HepG2 (cell line): ENCODE data around the gene HSD3B7. TPM values are rescaled to one million over a fixed set of nuclear protein-coding genes. Genes with fewer than 3 reads are reported as not detected.

Experiments
- AHR ChIP-seq: IDR thresholded peaks from 2 replicates; pipeline ENCODE4 v1.6.1; 2018; ENCODE audit warnings: missing genetic modification reagents, missing compliant biosample characterization
- ARNT2 ChIP-seq: sonication (generic); formaldehyde crosslinking; IDR thresholded peaks from 2 replicates; pipeline ENCODE4 v1.8.0; 2022; ENCODE audit warnings: mild to moderate bottlenecking, low read depth, missing genetic modification reagents, moderate library complexity
- CENPT ChIP-seq: sonication (generic); formaldehyde crosslinking; IDR thresholded peaks from 2 replicates; pipeline ENCODE4 v1.8.0; 2022; ENCODE audit warnings: low read depth, mild to moderate bottlenecking, moderate library complexity, missing genetic modification reagents
- ESRRA ChIP-seq: sonication (generic); formaldehyde crosslinking; IDR thresholded peaks from 2 replicates; pipeline ENCODE4 v1.5.1; 2020; ENCODE audit warnings: mild to moderate bottlenecking, low read depth, missing genetic modification reagents
- HDAC1 ChIP-seq: sonication (generic); formaldehyde crosslinking; IDR thresholded peaks from 2 replicates; pipeline ENCODE4 v1.5.1; 2020; ENCODE audit warnings: mild to moderate bottlenecking, missing genetic modification reagents
- HINFP ChIP-seq: sonication (generic); formaldehyde crosslinking; IDR thresholded peaks from 2 replicates; pipeline ENCODE4 v1.4.0; 2020; ENCODE audit warnings: low read depth, mild to moderate bottlenecking, missing genetic modification reagents
- HNRNPH1 ChIP-seq: fragments of 200-400 bp; formaldehyde crosslinking; optimal IDR thresholded peaks from 2 replicates; pipeline ENCODE3; 2017; ENCODE audit warnings: mild to moderate bottlenecking, low read depth, low read length
- KDM4B ChIP-seq: sonication (generic); formaldehyde crosslinking; IDR thresholded peaks from 2 replicates; pipeline ENCODE4 v1.4.0; 2020; ENCODE audit warnings: missing genetic modification reagents
- MBD4 ChIP-seq: IDR thresholded peaks from 2 replicates; pipeline ENCODE4 v1.6.1; 2012; ENCODE audit warnings: low read length, inconsistent platforms, borderline replicate concordance
- MLX ChIP-seq: IDR thresholded peaks from 2 replicates; pipeline ENCODE4 v1.6.1; 2016
- MTA1 ChIP-seq: sonication (generic); formaldehyde crosslinking; IDR thresholded peaks from 2 replicates; pipeline ENCODE4 v1.4.0; 2020; ENCODE audit warnings: missing genetic modification reagents, mild to moderate bottlenecking, borderline replicate concordance
- SOX13 ChIP-seq, 3 experiments: fragments of 450-650 bp in 1 of 3; sonication (generic) in 1 of 3; formaldehyde crosslinking in 1 of 3; IDR thresholded peaks in 2 of 3; conservative IDR thresholded peaks in 1 of 3; 2 replicates each; pipeline versions ENCODE4 v1.5.0 to v1.6.1; 2016 to 2020; ENCODE audit warnings: antibody characterized with exemption in 1 of 3, mild to moderate bottlenecking in 1 of 3, missing compliant biosample characterization in 1 of 3, missing genetic modification reagents in 1 of 3, moderate library complexity in 1 of 3
- USF2 ChIP-seq, 2 experiments: sonication (generic) in 1 of 2; formaldehyde crosslinking in 1 of 2; IDR thresholded peaks; 2 replicates each; pipeline versions ENCODE4 v1.5.1 to v1.6.1; 2011 to 2020; ENCODE audit warnings: borderline replicate concordance in 1 of 2, low read depth in 1 of 2, low read length in 1 of 2, mild to moderate bottlenecking in 1 of 2, missing genetic modification reagents in 1 of 2, moderate library complexity in 1 of 2
- ZFP36L2 ChIP-seq: sonication (generic); formaldehyde crosslinking; IDR thresholded peaks from 2 replicates; pipeline ENCODE4 v1.4.0; 2020; ENCODE audit warnings: missing genetic modification reagents
- ZNF703 ChIP-seq: sonication (generic); formaldehyde crosslinking; IDR thresholded peaks from 2 replicates; pipeline ENCODE4 v1.5.1; 2020; ENCODE audit warnings: missing genetic modification reagents, mild to moderate bottlenecking, moderate library complexity, borderline replicate concordance
- ZNF710 ChIP-seq: sonication (generic); formaldehyde crosslinking; IDR thresholded peaks from 2 replicates; pipeline ENCODE4 v1.5.0; 2020; ENCODE audit warnings: mild to moderate bottlenecking, missing genetic modification reagents, borderline replicate concordance
- polyA plus RNA-seq, 8 experiments: library from polyadenylated mRNA; depleted of rRNA in 3 of 8; stranded (reverse) in 7 of 8; unstranded in 1 of 8; fragments of >200 nt; fragmentation: Illumina TruSeq in 4 of 8; extraction: Trizol in 4 of 8; gene quantifications; 2 replicates each; pipeline versions ENCODE4 v1.2.1 to v1.2.3, GENCODE V29; 2011 to 2016; ENCODE audit warnings: low read depth in 4 of 8, missing spikeins in 1 of 8, mixed read lengths in 1 of 8; ENCODE audit not compliant: insufficient read depth in 1 of 8
- total RNA-seq, 5 experiments: library from RNA; depleted of rRNA; stranded (reverse); fragments of >200 nt; fragmentation: Illumina TruSeq; extraction: Trizol; gene quantifications; 2 replicates each; pipeline ENCODE4 v1.2.3, GENCODE V29; 2016; ENCODE audit warnings: low read depth in 1 of 5

Gene HSD3B7
- total and polyA plus RNA-seq, 2 of the 13 experiments (the other 11 are each of a cell fraction or from before 2014, with no cell fraction given): 32.9 to 69.7 TPM

- TF ChIP-seq HINFP (CRISPR knock-in tag): no peak
- no peak for TF ChIP-seq ZNF703 (CRISPR knock-in tag)
- TF ChIP-seq CENPT (CRISPR knock-in tag): no peak; the same call in 1 of the 2 replicates
- no peak for TF ChIP-seq AHR (CRISPR knock-in tag)
- no peak for TF ChIP-seq ESRRA (CRISPR knock-in tag)
- no peak for TF ChIP-seq MTA1 (CRISPR knock-in tag)
- TF ChIP-seq SOX13 (IDR thresholded peaks at IDR 0.05): no peak
- no peak for TF ChIP-seq SOX13 (CRISPR knock-in tag; conservative IDR thresholded peaks at IDR 0.05 in 1 of 2, IDR thresholded peaks at IDR 0.05 in 1 of 2)
- TF ChIP-seq USF2 (IDR thresholded peaks at IDR 0.05; ENCODE audit: low read depth, low read length): no peak
- TF ChIP-seq USF2 (CRISPR knock-in tag; IDR thresholded peaks at IDR 0.05; ENCODE audit: borderline replicate concordance): 0 out of 2 replicates have a peak, but pooled peaks have one; percentile 5
- TF ChIP-seq ZFP36L2 (CRISPR knock-in tag): no peak
- no peak for TF ChIP-seq ZNF710 (CRISPR knock-in tag)
- TF ChIP-seq KDM4B (CRISPR knock-in tag): no peak
- TF ChIP-seq HDAC1 (CRISPR knock-in tag): no peak
- TF ChIP-seq MBD4: no peak
- TF ChIP-seq MLX (CRISPR knock-in tag): no peak
- no peak for TF ChIP-seq HNRNPH1
- TF ChIP-seq ARNT2 (CRISPR knock-in tag): no peak
Measured at GRCh38 chr16:30958175-30959079, 26.6 kb upstream of the HSD3B7 start (continued).
